ENCODE measurements around the gene FAM199X.

- TF ChIP-seq CTCF (IDR thresholded peaks at IDR 0.05), result no peak
- TF ChIP-seq POLR2A (IDR thresholded peaks at IDR 0.05), result no peak
Measured at GRCh38 chrX:104141087-104141760, 25.0 kb upstream of the FAM199X start.
